Astrocyte of the hippocampus (primary cell): ENCODE measurements around the gene HECTD4.
A peak's percentile ranks its signal among the peaks of the same experiment; 100 is the strongest.
"Not testable (repeated sequence)": the region's sequence is repeated elsewhere in the genome, so short reads cannot be mapped to it uniquely, and the experiment has no call there.

Source experiments
- DNase-seq: peaks from one replicate; pipeline ENCODE4 v3.0.0; 2011; ENCODE audit warnings: low read depth, low spot score

The HECTD4 gene

GRCh38 chr12:112406519-112407488, 24.6 kb upstream of the HECTD4 start:
- no peak for DNase-seq

DNA sequence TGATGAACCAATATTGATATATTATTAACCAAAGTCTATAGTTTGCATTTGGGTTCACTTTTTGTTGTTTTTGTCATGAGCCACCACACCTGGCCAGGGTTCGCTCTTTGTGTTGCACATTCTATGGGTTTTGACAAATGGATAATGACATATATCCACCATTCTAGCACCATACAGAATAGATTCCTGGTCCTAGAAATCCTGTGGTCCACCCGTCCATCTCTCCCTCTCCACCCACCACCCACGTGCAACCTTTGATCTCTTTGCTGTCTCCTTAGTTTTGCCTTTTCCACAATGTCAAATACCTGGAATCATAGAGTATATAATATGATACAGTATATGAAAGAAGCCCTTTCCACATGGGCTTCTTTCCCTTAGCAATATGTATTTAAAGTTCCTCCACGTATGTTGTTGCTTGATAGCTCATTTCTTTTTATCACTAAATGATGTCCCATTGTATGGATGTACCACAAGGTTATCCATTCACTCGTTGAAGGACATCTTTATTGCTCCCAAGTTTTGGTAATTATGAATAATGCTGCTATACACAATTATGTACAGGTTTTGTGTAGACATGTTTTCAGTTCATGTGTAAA, 19.8 kb upstream of the HECTD4 start:
- no peak for DNase-seq

GRCh38 chr12:112401054-112401453, 18.8 kb upstream of the HECTD4 start:
- DNase-seq, result no peak

DNA sequence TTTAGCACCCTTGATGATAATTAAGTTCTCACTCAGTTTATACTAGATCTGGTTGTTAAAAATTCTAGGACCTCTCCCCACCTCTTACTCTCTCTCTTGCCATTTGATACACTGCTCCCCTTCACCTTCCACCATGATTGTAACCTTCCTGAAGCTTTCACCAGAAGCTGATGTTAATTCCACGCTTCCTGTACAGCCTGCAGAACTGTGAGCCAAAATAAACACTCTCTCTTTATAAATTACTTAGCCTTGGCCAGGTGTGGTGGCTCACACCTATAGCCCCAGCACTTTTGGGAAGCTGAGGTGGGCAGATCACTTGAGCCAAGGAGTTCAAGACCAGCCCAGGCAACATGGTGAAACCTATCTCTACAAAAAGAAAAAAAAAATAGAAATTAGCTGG, 11.1 kb upstream of the HECTD4 start:
- DNase-seq, result no peak

- not testable (repeated sequence) for DNase-seq
Observed at GRCh38 chr12:112389922-112390654, 7.9 kb upstream of the HECTD4 start.

DNA sequence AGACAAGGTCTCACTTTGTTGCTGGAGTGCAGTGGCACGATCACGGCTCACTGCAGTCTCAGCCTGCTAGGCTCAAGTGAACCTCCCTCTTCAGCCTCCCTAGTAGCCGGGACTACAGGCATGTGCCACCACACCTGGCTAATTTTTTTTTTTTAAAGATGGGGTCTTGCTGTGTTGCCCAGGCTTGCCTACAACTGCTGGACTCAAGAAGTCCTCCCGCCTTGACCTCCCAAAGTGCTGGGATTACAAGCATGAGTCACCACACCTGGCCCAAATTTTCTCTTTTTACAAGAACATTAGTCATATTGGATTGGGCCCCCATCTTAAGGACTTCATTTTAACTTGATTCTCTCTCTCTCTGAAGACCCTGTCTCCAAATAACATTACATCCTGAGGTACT, 7.0 kb upstream of the HECTD4 start:
- no peak for DNase-seq

DNA sequence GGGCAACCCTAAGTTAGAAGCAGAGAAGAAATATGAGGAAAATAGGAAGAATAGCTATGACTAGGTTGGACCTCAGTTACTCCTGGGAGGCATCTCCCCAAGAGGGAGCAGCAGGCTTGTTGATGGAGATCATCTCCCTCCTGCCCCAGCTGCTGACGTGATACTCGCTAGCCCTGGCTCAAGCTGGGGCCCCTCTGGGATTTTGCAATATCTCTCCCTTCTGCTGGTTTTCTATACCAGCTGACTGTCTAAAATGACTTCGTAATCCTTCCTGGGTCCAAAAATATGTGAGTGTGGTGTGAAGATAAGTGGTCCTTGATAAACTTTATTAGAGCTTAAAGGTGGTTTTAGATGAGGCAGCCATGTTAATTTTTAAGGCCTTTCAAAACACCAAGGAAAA, 4.5 kb upstream of the HECTD4 start:
- no peak for DNase-seq

- DNase-seq, result no peak
Observed at GRCh38 chr12:112382866-112383265, 635 bp upstream of the HECTD4 start.

DNA sequence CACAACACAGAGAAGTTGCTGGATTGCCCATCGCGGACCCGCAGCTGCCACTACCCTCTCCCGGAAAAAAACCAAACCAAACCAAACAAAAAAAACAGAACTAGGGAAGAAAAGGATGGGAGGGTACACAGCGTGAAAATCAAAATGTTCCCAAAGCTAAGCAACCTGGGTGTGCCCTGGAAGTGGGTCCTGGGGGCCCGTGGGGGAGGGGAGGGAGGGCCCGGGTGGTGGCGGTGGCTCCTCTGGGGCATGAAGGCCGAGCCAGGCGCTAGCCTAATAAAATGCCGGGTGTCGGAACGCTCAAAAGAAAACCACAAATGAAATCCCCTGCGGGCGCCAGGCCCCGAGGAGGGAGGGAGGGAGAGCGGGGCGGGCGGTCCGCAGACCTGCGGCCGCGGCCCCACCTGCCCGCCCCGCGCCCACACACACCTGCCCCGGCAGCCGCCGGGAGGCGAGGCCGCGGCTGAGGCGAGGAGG, 787 bp downstream of the HECTD4 start:
- DNase-seq, result peak; percentile 57

- peak; percentile 43 for DNase-seq
Observed at GRCh38 chr12:112380663-112381405, 1.4 kb downstream of the HECTD4 start.

DNA sequence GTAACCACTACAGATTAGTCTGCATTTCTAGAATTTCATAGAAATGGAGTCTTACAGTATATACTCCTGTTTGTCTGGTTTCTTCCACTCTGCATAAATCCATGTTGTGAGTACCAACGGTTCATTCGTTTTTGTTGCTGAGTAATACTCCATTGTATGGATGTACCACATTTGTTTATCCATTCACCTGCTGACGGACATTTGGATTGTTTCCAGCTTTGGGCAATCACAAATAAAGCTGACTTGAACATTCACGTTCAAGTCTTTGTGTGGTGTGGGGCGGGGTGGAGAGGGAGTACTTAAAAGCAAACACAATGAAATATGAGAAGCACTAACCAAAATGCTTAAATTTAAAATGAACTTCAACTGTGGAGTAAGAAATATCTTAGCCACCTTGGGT, 7.1 kb downstream of the HECTD4 start:
- no peak for DNase-seq

- DNase-seq, result no peak
Observed at GRCh38 chr12:112374166-112374740, 8.0 kb downstream of the HECTD4 start.

DNA sequence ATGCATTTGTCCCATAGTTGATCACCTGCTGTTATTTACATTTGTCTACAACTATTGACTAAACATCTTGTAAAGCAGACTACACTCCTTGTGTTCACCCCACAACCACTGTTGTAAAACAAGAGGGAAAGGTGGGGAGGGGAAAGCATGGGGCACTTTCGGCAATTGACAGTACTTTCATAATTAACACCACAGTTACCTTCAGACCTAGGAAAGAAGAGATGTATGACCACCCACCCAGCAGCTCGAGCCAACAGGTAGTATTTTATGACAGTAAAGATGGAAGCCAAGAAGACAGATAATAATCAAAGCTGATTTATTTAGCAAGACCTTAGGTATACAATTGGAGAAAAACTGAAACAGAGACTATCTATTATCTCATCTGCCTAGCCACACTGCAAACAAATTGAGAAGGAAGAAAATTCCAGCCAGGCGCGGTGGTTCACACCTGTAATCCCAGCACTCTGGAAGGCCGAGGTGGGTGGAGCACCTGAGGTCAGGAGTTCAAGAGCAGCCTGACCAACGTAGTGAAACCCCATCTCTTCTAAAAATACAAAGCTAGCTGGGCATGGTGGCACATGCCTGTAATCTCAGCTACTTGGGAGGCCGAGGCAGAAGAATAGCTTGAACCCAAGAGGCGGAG, 11.2 kb downstream of the HECTD4 start:
- DNase-seq, result no peak

- DNase-seq, result no peak
Observed at GRCh38 chr12:112370199-112370598, 12.0 kb downstream of the HECTD4 start.

GRCh38 chr12:112368856-112369255, 13.4 kb downstream of the HECTD4 start:
- peak; percentile 29 for DNase-seq

DNA sequence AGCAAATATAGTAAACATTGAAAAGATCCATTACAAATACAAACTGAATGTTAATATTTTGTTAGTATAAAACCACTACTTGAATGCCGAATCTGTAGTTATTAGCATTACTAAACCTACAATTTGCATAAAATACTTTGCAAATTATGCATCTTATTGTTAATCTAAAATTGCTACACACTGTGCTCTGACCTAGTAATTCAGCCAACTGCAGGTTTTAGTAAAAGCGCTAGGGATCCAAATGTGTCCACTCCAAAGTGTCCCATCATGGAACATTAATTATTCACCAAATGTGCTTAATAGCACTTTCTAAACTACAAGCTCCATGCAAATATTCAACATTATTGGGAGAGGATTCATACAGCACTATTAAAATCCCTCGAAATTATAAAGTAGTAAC, 14.3 kb downstream of the HECTD4 start:
- DNase-seq, result no peak

- DNase-seq, result no peak
Observed at GRCh38 chr12:112362310-112362709, 19.9 kb downstream of the HECTD4 start.

DNA sequence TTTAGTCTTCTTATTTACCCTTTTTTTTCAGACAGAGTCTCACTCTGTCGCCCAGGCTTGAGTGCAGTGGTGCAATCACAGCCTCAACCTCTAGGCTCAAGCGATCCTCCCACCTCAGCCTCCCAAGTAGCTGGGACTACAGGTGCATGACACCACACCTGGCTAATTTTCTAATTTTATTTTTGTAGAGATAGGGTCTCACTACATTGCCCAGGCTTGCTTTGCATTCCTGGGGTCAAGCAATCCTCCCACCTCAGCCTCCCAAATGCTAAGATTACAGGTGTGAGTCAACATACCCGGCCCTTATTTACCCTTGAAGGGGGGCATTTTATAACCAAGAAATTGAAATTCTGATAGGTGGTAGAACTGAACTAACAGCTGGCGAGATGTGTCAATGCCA, 21.0 kb downstream of the HECTD4 start:
- DNase-seq, result no peak

DNA sequence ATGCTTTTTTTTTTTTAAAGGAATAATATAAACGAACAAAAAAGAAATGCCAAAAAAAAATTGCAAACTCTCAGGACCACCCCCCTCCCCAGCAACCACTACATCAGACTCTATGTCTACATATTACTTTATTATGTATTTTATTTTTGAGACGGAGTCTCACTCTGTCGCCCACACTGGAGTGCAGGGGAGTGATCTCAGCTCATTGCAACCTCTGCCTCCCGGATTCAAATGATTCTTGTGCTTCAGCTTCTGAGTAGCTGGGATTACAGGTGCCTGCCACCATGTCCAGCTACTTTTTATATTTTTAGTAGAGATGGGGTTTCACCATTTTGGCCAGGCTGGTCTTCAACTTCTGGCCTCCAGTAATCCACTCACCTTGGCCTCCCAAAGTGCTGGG, 22.9 kb downstream of the HECTD4 start:
- no peak for DNase-seq

- DNase-seq, result no peak
Observed at GRCh38 chr12:112357214-112357613, 25.0 kb downstream of the HECTD4 start.

DNA sequence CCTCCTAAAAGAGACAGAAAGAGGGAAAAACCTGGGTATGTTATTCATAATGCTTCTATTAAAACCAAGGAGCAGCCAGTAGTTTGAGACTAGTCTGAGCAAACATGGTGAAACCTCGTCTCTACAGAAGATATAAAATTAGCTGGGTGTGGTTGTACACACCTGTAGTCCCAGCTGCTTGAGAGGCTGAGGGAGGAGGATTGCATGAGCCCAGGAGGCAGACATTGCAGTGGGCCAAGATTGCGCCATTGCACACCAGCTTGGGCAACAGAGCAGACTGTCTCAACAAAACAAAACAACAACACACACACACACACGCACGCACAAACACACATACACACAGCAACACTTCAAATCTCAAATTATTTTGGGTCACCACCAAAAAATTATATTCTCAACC, 27.8 kb downstream of the HECTD4 start:
- DNase-seq, result no peak
